ENCODE results near the gene PTPN2. TPM values are rescaled to one million over a fixed set of nuclear protein-coding genes. Genes with fewer than 3 reads are reported as not detected.
A peak's percentile ranks its signal among the peaks of the same experiment; 100 is the strongest.

Gene PTPN2
- total and polyA plus RNA-seq, 7 experiments from 2014 or later = 55.8 to 92.2 (median 76.2) TPM

GRCh38 chr18:12745095-12745795 lies 138.8 kb downstream of the PTPN2 start:
- ChIA-PET POLR2A (no interaction called here), CTCF (interaction anchor here (0.8 to 3.8 kb wide), 2 partner anchors 189 to 414 kb away, joined by 3 to 18 read pairs; no protein-coding TSS in a partner anchor)
- DNase-seq (no peak), ATAC-seq (no peak)
- Mint-ChIP-seq H3K9me3 (peaks cover 0 to 2% (median 0%) of the 10 kb centered on the region in 11 donors), H3K36me3 (no peaks in the 10 kb centered on the region), H3K4me3 (no peak overlapping the region), H3K27ac (no peak overlapping the region), H3K4me1 (peaks cover 3 to 18% (median 16%) of the 10 kb centered on the region in 7 donors), H3K27me3 (no peaks in the 10 kb centered on the region)
- H3K9me3 ChIP-seq (ENCODE audit: control insufficient read depth in 2 of 3, low read length in 3 of 3) = no peaks in the 10 kb centered on the region
- no peaks in the 10 kb centered on the region for H3K36me3 ChIP-seq (ENCODE audit: control insufficient read depth in 2 of 3, insufficient read depth in 3 of 3, low read length in 3 of 3)
- no peaks in the 10 kb centered on the region for H3K27me3 ChIP-seq (ENCODE audit: control insufficient read depth in 2 of 2, insufficient read depth in 2 of 2, low read length in 2 of 2)
- intact Hi-C loops (cut with micrococcal nuclease) = loop anchor here (2.0 to 10.0 kb wide), 3 partner anchors 18 to 137 kb away; partner anchors contain the start of gene PTPN2 (in 1 of the 2)
- H3K4me1 ChIP-seq (ENCODE audit: control insufficient read depth in 2 of 2, insufficient read depth in 2 of 2, low read length in 2 of 2) = peaks cover 0 to 4% of the 10 kb centered on the region in 2 donors
- no peak overlapping the region for H3K27ac ChIP-seq (ENCODE audit: low read depth, low read length)
- no peak overlapping the region for H3K4me3 ChIP-seq (ENCODE audit: low read length)

- Histone ChIP-seq H3K9me3 (ENCODE audit: control insufficient read depth in 2 of 3, low read length in 3 of 3) (no peaks in the 10 kb centered on the region), H3K4me1 (ENCODE audit: control insufficient read depth in 2 of 2, insufficient read depth in 2 of 2, low read length in 2 of 2) (no peaks in the 10 kb centered on the region), H3K4me3 (ENCODE audit: low read length) (no peak overlapping the region), H3K27ac (ENCODE audit: low read depth, low read length) (no peak overlapping the region), H3K27me3 (ENCODE audit: control insufficient read depth in 2 of 2, insufficient read depth in 2 of 2, low read length in 2 of 2) (no peaks in the 10 kb centered on the region), H3K36me3 (ENCODE audit: control insufficient read depth in 2 of 3, insufficient read depth in 3 of 3, low read length in 3 of 3) (no peaks in the 10 kb centered on the region)
- POLR2A ChIA-PET = no interaction called here
- no peak overlapping the region for H3K4me3 Mint-ChIP-seq
- no peaks in the 10 kb centered on the region for H3K36me3 Mint-ChIP-seq
- ATAC-seq (peak; percentile 68), DNase-seq (peak in 5 of 9 donors; percentile 13 to 38 (median 22))
- no peak overlapping the region for H3K27ac Mint-ChIP-seq
- peaks cover 0 to 6% (median 5%) of the 10 kb centered on the region in 7 donors for H3K4me1 Mint-ChIP-seq
- CTCF ChIA-PET = interaction anchor here (0.5 to 3.8 kb wide), 4 partner anchors 8 to 415 kb away, joined by 3 to 18 read pairs (median 5); no protein-coding TSS in a partner anchor
- H3K9me3 Mint-ChIP-seq = peaks cover 0 to 2% (median 0%) of the 10 kb centered on the region in 11 donors
- intact Hi-C loops (cut with micrococcal nuclease) = loop anchor here (1.0 to 10.0 kb wide), 6 partner anchors 17 to 415 kb away; no protein-coding TSS in a partner anchor
- H3K27me3 Mint-ChIP-seq = no peaks in the 10 kb centered on the region
Observed at GRCh38 chr18:12744103-12744502, 139.9 kb downstream of the PTPN2 start.

DNA sequence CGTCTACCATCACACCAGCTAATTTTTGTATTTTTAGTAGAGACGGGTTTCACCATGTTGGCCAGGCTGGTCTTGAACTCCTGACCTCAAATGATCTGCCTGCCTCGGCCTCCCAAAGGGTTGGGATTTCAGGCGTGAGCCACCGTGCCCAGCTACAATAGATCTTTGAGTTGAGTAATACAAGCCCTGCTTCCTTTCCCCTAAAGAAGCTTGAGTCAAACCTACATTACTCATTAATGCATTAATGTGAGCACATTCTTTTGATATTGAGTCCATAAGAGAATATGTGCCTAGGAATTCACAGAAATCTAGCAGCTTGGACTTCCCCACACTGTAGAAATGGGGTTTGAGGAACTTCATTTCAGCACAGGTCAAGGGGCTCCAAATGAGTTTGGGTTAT lies 141.6 kb downstream of the PTPN2 start:
- CTCF ChIA-PET = interaction anchor here (0.6 to 3.8 kb wide), 3 partner anchors 17 to 195 kb away, joined by 3 to 18 read pairs (median 3); no protein-coding TSS in a partner anchor

More for the DNA sequence above, 141.6 kb downstream of the PTPN2 start:
- Histone ChIP-seq H3K27ac (ENCODE audit: low read depth, low read length) (no peak overlapping the region), H3K4me3 (ENCODE audit: low read length) (no peak overlapping the region), H3K27me3 (ENCODE audit: control insufficient read depth in 2 of 2, insufficient read depth in 2 of 2, low read length in 2 of 2) (no peaks in the 10 kb centered on the region), H3K36me3 (ENCODE audit: control insufficient read depth in 2 of 3, insufficient read depth in 3 of 3, low read length in 3 of 3) (no peaks in the 10 kb centered on the region), H3K9me3 (ENCODE audit: control insufficient read depth in 2 of 3, low read length in 3 of 3) (no peaks in the 10 kb centered on the region), H3K4me1 (ENCODE audit: control insufficient read depth in 2 of 2, insufficient read depth in 2 of 2, low read length in 2 of 2) (no peaks in the 10 kb centered on the region)
- H3K9me3 Mint-ChIP-seq = peaks cover 0 to 2% (median 0%) of the 10 kb centered on the region in 11 donors
- no peaks in the 10 kb centered on the region for H3K36me3 Mint-ChIP-seq
- no peak for ATAC-seq
- no peak overlapping the region for H3K4me3 Mint-ChIP-seq
- intact Hi-C loops (cut with micrococcal nuclease) = loop anchor here in 1 of 2 donors (10.0 kb wide), 1 partner anchor 52 kb away; no protein-coding TSS in a partner anchor
- POLR2A ChIA-PET = no interaction called here
- H3K27me3 Mint-ChIP-seq = no peaks in the 10 kb centered on the region
- peaks cover 0 to 5% (median 0%) of the 10 kb centered on the region in 7 donors for H3K4me1 Mint-ChIP-seq
- no peak for DNase-seq
- H3K27ac Mint-ChIP-seq = no peak overlapping the region

Other genes with a start within 250 kb of the PTPN2 start
- 1 to 10 TPM in 4 of 5 experiments, under 1 TPM in 1; 0.97 to 2.9 (median 1.6) TPM for gene SPIRE1, start 226.1 kb downstream of the PTPN2 start, total RNA-seq
- under 1 TPM in 1 of 2 donors, not detected in 1; 0.66 TPM for gene SPIRE1, start 226.1 kb downstream of the PTPN2 start, polyA plus RNA-seq
- gene CEP76, start 181.5 kb downstream of the PTPN2 start, total RNA-seq = 10 to 100 TPM in 3 of 5 experiments, 1 to 10 TPM in 2; 6.9 to 13.2 (median 11.1) TPM
- 1 to 10 TPM; 8.3 to 9.4 TPM for gene CEP76, start 181.5 kb downstream of the PTPN2 start, polyA plus RNA-seq
- gene PSMG2, start 181.2 kb downstream of the PTPN2 start, total RNA-seq = 100 to 1,000 TPM in 1 of 5 experiments, 10 to 100 TPM in 4; 49.9 to 104 (median 59.9) TPM
- gene PSMG2, start 181.2 kb downstream of the PTPN2 start, polyA plus RNA-seq = 100 to 1,000 TPM; 113 to 126 TPM
- gene SEH1L, start 63.8 kb upstream of the PTPN2 start, total RNA-seq = 10 to 100 TPM; 32.7 to 54.2 (median 34.2) TPM
- 10 to 100 TPM; 28.4 to 34.1 TPM for gene SEH1L, start 63.8 kb upstream of the PTPN2 start, polyA plus RNA-seq
- gene CEP192, start 107.1 kb upstream of the PTPN2 start, total RNA-seq = 10 to 100 TPM; 30.9 to 45.0 (median 39.7) TPM
- 1 to 10 TPM; 5.6 to 9.1 TPM for gene CEP192, start 107.1 kb upstream of the PTPN2 start, polyA plus RNA-seq

Measured in naive thymus-derived CD4-positive, alpha-beta T cell (primary cell).